GM19193 (cell line): Measurements from ENCODE around the gene PELI2.

Experiments used
- POLR2A ChIP-seq: IDR thresholded peaks from 4 replicates; pipeline ENCODE4 v1.6.1; 2011; ENCODE audit not compliant: insufficient read depth, insufficient read length; ENCODE audit errors: extremely low read depth

Gene PELI2

DNA sequence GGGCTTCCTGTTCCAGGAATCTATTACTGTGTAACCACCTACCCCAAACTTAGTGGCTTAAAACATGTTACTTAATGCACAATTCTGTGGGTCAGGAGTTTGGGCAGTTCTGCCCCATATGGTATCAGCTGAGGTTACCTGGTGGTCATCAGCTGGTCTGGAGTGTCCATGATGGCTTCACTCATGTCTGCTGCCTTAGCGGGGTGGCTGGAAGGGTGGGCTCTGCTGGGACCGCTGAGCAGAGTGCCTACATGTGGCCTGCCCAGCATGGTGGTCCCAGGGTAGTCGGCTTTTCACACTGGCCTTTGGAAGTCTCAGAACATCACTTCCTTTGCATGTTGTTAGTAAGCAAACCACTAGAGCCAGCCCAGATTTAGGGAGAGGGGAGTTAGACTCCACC, 53.9 kb downstream of the PELI2 start:
- no peak for TF ChIP-seq POLR2A

DNA sequence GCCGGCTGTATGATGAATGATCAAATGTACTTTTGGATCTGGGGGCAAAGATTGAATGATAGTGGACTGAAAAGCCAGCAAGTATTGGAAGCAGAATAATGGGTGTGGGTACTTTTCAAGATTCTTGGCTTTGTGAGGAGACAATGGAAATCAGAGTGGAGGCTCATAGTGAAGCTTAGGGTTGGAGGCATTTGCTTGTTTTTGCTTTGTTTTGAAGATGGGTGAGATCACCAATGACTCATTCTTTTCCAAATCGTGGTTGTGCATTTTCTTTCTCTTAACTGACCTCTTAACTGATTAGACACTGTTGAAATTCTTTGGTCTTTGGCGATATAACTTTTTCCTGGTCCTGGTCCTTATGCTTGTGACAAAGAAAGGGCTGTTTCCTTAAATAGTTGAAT, 54.4 kb downstream of the PELI2 start:
- no peak for TF ChIP-seq POLR2A

DNA sequence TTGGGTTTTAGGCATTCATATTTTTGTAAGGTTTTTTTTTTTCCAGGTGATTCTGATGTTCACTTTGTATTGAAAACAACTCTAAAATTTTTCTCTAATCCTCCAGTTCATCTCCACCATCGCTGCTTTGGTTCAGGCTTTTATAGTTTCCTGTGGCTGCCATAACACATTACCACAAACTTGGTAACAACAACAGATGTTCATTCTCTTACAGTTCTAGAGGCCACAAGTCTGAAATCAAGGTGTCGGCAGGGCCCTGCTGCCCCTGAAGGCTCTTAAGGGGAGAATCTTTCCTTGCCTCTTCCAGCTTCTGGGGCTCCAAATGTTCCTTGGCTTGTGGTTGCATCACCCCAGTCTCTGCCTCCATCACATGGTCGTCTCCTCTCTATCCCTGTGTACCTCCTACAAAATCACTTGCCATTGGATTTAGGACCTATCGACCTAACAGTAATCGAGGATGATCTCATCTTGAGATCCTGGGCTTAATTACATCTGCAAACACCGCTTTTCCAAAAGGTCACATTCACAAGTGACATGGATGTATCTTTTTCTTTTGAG, 55.2 kb downstream of the PELI2 start:
- no peak for TF ChIP-seq POLR2A

DNA sequence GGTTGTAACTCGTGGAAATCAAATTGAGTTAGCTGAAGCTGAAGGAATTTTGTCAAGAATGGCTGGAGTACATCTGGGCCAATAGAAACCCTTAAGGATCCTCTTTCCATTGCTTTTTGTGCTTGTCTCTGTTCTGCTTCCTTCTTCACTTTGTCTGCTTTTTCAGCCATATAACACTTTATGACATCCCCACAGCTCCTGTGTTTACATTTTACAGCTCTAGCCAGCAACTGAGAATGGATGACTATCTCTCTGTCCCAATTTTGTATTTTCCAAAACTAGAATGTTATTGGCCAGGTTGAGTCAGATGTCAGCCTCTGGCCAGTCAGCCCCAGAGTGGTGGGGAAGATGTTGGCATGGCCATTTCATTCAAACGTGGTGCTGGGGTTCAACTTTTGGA, 57.6 kb downstream of the PELI2 start:
- no peak for TF ChIP-seq POLR2A

DNA sequence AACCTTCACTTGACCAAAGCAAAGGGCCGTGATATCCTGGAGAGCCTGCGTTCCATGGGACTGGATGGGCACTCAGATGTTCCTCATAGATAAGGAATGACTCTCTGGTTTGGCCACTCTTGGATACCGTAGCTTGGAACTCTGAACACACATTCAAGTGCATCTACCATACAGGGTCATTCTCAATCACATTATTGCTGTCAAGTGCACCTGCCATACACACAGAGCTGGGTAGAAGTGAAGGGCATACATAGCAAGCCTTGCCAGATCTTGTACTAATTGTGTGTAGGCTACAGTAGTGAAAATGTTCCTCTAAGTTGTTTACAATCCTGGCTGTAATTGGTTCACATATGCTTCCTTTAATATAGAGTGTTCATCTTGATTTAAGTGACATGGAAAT, 58.3 kb downstream of the PELI2 start:
- no peak for TF ChIP-seq POLR2A

DNA sequence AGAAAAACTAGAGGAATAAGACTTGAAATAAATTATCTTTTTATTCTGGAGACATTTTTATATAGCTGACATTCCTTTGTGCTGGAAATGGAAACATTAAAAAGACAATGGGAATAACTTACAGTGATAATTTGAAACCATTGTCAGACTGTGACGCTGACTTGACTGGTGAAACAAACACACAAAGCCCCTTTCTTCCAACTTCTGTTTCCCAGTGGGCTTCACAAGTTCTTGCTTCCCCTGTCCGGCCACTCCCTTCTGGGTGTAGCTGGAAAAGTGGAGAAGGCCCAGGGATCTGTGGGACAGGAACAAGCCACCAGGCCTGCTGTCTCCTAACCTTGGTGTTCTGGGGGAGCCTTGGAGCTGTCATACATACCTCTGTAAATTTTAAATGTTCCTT, 58.8 kb downstream of the PELI2 start:
- TF ChIP-seq POLR2A = no peak

DNA sequence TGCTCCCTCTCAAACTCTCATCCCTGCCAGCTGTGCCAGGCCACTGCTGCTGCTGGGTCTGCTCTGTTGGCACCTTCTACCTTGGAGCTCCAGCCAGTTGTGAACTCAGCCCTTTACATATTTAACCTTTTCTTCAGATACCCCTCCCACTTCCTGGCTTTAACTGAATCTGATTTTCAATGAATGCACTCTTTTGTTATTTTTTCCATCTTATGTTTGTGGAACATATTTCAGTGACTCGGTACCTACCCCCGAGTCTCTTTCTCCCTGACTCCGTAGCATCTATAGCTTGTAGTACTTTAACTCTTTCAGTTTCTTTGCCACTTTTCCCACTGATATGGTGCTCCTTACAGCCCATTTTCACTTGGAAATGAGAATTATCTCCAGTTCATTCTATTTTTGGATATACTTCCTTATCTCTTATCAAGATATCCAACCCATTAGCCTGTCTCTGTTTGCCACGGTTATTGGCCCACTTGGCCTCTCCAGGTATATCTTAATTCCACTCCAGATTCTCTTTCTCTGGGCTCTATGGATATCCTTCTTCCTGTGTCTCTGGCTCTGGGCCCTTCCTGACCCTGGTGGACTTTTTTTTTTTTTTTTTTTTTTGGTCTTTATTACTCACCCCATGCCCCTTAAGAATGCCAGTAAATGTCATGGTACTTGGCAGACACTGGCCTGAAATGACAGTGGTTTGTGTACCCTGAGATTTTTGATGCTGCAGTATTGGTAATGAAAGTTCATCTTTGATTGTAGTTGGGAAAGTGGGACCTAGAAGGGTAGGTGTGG, 62.7 kb downstream of the PELI2 start:
- no peak for TF ChIP-seq POLR2A

DNA sequence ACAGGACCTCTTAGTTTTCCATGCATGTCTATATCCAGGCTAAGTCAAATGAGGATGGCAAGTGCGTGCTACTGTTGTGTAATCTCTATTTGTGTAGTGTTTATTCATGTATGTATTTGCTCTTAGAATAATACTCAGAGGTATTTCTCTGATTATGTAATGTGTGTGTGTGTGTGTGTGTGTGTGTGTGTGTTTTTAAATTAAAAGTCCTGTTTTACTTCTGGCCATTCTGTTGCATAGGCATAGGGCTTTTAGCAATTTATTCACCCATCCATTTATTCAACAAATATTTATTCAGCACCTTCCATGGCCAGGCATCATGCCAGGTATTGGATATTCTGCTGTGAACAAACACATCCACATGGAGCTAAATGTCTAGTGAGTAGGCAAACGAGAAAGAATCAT, 63.5 kb downstream of the PELI2 start:
- TF ChIP-seq POLR2A = no peak

DNA sequence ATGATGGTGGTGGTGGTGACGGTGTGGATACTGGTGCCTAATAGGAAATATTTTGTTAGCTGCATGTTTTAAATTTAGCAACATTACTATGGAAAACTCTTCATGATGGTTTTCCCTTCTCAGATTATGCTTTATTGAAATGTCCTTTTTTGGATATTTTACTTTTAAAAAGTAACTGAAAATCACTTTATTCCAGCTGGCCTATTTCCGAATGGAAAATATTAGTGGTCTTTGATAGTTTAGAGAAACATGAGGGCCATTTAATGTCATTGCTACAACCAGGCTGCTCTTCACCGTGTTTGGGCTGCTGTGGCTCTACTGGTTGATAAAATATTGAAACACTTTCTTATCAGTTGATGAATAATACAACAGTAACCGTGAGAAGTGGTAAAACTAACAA, 64.2 kb downstream of the PELI2 start:
- TF ChIP-seq POLR2A = no peak

DNA sequence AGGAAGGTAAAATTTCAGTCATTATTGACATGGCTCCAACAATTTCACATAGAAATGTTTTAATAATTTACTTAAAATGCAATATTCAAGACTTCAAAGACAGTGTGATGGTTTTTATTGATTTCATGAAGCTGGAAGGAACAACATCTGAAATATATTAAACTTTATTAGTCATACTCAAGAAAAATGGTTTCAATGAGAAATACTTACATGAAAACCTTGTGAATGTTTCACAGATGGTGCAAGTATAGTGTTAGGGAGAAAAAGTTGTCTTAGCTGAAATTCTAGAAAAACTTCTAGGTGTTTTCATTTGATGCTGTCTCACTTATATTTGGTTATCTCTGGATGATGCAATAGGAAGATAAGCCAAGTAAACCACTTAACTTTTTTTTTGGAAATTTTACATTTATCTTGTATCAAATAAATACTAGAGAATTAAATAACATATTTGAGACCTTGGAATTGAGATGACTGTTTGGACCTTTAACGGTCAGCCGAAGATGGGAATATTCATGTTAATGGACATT, 65.5 kb downstream of the PELI2 start:
- no peak for TF ChIP-seq POLR2A

DNA sequence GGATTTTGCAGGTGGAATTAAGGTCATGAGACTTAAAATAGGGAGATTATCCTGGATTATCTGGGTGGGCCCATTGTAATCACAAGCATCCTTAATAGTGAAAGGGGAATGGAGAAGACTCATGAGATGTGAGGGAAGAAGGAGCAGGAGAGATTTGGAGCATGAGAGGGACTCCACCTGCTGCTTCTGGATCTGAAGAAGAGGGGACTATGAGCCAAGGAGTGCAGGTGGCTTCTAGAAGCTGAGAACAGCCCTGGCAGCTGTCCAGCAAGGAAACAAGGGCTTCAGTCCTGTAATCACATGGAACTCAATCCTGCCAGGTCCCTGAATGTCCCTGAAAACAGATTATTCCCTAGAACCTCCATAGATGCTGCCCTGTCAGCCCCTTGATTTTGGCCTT, 67.8 kb downstream of the PELI2 start:
- no peak for TF ChIP-seq POLR2A

DNA sequence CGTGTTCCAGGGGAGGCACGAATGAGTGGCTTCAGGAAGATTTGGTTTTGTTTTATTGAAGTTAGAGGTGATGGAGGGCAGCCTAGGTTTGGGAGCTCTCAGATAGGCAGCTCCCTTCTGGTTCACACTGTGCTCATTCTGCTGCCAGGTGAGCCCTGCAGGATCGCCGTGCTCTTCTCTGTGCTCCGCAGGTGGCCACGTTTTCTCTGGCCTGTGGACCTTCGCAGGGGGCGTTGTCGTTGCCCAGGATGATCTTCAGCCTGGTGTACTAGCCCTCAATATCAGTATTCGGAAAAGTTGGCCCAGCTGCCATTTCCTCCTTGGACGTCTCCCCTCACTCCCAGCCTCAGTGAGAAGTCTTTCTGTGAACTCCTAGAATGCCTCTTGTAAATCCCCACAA, 69.5 kb downstream of the PELI2 start:
- TF ChIP-seq POLR2A = no peak

DNA sequence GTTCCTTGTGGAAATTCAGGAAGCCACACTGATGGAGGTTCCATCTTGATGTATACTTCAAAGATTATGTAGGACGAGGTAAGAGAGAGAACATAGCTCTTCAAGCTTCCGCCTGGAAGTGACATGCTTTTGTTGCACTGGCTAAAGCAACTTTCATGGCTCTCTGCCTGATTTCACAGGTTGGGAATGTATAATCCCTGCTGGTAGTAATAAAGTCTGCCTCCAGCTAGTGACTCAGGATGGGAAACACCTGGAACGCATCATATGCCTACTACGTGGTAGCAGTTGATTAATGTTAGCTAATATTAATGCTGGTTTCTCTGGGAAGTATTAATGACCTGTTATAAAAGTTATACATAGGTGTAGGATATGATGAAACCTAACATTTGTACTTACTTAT, 71.1 kb downstream of the PELI2 start:
- no peak for TF ChIP-seq POLR2A

DNA sequence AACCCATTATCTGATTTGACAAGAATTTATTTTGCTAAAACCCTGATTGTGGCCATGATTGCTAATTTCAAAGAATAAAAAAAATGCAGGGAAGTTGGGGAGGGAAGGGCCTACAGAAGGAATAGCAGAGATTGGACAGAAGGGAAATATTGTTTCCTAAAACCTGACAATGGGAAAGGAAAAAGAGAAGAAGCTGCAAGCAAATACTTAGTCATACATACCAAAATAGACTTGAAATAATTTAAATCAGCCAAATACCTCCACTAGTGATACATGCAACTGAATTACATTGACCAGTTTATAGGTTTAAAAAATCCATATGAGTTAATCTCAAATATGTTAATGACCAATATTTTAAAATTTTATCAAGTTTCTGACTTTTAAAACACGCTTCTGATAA, 75.1 kb downstream of the PELI2 start:
- no peak for TF ChIP-seq POLR2A

DNA sequence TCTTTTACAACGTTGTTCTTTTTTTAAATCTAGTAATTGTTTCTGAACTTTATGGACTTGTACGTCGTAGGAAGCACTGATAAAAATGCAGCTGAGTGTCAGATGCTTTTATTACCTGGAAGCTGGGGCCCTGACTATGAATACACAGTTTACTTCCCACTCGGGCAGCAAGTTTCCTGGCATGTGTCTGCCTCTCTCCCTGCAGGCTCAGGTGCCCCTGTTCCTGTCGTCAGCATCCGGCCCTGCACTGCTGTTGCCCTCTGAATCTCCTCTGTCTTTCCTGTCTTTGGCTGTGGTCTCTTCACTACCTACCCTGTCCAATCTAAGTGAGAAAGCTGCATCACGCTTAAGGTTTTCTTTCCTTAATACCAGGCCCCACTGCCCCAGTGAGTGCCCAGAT, 75.8 kb downstream of the PELI2 start:
- no peak for TF ChIP-seq POLR2A

DNA sequence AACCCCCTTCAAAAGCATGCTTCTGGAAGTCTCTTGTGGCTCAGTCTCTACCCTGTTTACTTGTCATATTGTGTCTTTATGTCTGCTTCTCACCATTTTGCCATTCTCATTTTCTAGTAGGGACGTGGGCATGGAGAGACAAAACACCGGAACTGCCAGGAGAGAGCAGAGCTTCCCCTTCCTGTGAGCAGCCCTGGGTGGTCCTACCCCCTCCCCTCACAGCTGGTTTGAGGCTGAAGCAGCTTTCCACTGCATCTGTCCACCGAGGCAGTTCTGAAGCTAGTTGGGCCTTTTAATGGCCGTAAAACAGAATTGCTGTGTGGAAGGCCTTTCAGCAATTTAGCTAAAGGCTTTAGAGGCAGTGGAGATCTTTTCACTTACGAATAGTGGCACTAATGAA, 77.0 kb downstream of the PELI2 start:
- TF ChIP-seq POLR2A = no peak

DNA sequence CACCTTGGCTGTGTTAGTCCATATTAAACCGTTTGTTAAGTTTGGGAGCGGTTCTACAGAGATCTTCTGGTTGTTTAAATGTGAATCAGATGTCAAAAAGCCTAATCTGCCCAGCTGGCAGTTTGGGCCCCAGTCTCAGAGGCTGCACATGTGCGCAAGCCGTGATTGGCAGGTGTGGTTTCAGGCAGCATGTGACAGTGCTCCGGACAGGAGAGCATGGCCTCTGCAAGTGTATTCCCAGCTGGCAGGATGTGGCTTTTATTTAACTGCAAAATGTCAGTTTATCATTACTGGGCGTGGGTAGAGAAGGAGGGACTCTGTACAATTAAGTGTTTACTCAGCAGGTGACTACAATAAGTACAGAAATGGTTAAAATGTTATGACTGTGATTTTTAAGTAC, 77.5 kb downstream of the PELI2 start:
- no peak for TF ChIP-seq POLR2A

DNA sequence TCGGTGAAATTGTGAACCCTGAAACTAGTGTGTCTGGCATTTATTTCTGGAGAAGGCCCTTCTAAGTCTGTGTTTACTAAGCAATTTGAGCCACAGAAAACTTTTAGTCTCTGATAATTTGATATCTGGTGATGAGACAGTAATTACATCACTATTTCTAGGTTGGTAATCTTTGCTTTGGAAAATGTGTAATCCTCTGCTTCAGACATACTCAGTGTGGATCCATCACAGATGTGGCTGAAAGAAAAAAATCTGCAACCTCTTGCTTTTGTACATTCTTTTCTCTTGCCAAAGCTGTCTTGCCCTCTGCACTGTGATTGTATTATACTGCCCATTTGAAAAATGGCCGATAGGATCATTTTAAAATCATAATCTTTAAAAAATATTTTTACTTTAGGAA, 78.1 kb downstream of the PELI2 start:
- no peak for TF ChIP-seq POLR2A

DNA sequence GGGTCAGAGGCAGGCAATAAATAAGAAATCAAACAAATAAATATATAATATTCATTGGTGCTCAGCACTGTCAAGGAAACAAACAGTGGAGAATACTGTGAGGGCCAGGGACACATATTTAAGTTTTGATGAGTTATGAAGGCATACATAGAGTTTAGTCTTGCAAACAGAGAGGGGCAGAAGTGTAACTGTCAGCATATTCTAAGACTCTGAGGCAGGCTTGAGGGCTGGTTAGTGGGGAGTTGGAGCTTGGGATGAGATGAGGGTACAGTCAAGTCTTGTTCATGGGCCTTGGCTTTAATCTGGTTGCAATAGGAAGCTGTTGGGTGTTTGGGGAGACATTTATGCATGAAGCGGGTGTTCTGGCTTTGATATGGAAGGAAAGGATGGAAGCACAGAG, 78.9 kb downstream of the PELI2 start:
- no peak for TF ChIP-seq POLR2A
